Stimulated activated CD4-positive, alpha-beta T cell treated with anti-CD3 and anti-CD28 coated beads, Interleukin-15, amount 100 ng/mL, for 48 hours (primary cell): Measurements from ENCODE around the gene SRD5A3.
"Not testable (repeated sequence)": the region's sequence is repeated elsewhere in the genome, so short reads cannot be mapped to it uniquely, and the experiment has no call there.

ENCODE experiments used
- DNase-seq, 2 donors: peaks; one replicate each; pipeline ENCODE4 v3.0.0-alpha.2; 2020; ENCODE audit warnings: low read depth in 2 of 2

Gene SRD5A3

DNA sequence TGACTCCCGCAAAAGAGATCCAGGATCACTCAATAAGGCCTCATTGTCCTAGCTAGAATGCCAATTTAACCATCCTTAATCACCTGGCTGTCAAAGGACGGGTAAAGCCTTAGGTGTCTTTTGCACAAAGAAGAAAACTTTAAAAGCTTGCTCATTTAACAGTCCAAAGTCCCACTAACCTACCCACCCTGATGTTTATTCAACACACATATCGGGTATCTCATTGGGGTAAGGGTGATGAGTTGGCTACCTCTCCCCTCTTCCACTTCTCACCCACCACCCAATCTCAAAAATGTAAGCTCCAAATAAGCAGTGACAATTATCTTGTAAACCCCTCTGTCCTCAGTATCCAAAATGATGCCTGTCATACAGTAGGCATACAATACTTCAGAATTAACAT lies 988 bp upstream of the SRD5A3 start:
- no peak for DNase-seq

DNA sequence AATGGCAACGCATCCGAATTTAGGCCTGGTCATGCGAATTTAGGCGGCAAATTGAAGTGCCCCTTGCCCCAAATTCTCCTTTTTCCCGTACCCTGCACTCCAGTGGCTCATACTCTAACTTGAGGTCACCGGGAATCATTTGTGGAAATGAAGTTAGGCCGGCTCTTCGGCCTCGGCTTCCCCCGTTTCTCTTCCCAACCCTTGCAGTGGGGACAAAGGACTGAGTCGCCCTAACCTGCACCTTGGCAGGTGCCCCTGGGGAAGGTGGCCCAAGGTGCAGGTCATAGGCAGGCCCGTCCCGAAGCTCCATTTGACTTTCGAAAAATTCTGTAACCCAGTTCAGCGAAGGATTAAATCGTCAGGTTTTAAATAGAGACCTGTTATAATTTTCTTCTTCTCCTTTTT lies 811 bp downstream of the SRD5A3 start:
- no peak for DNase-seq

DNA sequence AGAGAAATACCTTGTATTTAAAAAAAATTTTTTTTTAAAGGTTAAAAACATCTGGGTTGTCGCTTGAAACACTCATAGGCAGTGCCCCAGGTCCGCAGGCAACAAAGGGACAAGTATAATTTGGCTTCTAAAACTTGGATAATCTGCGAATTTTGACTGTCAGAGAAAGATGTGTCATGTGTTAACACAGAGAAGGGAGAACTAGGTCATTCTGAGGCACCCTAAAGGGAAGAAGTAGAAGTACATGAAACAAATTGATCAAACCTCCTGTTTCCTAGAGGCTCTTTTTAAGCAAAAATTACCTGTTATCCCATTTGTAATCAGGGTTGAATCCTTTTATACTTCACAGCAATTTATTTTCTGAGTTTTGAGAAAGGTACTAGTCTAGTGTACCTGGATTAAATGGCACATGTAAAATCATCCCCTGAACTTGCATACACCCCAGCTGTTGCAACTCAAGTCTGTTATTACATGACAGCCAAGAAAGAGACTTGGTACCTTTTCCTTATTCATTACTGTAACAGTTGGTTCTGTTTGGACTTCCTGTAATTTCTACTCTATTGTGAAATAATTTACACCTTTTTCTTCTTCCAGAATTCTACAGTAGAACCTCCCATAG lies 1.7 kb downstream of the SRD5A3 start:
- DNase-seq = no peak

DNA sequence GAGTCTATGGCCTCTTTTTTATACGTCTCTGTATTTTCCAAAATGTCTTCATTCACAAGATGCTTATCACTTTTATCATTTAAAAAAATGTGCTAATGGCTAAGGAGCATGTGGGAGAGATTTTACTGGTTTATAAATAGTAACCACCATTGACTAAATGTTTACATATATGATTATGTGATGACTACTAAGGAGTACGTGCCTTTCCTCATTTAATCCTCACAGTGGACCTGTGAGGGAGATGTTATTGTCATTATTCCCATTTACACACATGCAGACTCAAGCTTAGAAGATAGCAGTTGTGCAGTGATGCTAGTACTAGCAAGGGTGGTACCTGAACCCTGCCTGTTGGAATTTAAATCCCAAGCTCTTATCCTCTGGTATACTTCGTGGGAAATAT lies 2.4 kb downstream of the SRD5A3 start:
- DNase-seq = no peak

DNA sequence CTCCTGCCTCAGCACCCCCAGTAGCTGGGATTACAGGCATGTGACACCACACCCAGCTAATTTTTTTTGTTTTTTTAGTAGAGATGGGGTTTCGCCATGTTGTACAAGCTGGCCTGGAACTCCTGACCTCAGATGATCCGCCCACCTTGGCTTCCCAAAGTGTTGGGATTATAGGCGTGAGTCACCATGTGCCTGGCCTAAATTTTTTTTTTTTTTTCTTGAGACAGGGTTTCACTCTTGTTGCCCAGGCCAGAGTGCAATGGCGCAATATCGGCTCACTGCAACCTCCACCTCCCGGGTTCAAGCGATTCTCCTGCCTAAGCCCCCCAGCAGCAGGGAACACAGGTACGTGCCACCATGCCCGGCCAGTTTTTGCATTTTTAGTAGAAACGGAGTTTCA lies 4.8 kb downstream of the SRD5A3 start:
- DNase-seq = not testable (repeated sequence)

DNA sequence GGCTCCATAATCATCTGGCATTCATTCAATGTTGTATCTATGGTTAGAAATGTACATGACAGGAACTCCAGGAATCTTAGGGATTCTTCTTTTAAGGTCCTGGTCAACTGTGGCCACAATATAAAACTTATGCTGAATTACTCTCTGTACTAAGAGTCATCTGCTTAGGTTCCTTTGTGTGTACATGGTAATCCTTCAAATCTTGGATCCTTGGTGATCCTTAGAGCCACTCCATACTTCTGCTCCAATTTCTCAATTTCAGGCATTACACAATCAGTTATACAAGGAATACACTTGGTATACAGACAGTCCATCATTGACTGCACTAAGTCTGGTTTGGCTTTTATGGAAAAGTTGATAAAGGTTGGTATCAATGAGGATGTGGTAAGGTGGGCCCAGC lies 5.8 kb downstream of the SRD5A3 start:
- no peak for DNase-seq

DNA sequence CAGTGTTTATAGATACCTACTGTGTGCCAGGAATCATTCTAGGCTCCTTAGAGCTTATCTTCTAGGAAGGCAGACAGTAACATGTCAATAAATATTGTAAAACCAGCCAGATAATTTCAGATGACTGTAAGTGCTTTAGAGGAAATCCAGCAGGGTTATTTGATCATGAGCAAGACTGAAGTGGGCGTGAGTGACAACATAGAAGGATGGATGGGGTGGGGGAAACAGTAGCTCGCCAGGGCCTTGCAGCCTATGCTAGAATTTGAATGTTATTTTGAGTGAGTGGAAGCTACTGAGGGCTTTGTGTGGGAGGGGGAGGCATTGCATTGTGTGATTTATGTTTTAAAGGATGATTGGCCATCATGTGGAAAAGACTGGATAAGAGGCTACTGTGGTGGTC lies 6.7 kb downstream of the SRD5A3 start:
- no peak for DNase-seq

DNA sequence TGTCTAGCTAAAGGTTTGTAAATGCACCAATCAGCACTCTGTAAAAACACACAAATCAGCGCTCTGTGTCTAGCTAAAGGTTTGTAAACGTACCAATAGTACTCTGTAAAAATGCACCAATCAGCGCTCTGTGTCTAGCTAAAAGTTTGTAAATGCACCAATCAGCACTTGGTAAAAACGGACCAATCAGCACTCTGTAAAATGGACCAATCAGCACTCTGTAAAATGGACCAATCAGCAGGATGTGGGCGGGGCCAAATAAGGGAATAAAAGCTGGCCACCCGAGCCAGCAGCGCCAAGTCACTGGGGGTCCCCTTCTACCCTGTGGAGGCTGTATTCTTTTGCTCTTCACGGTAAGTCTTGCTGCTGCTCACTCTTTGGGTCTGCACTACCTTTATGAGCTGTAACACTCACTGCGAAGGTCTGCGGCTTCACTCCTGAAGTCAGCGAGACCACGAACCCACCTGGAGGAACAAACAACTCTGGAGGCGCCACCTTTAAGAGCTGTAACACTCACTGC lies 7.2 kb downstream of the SRD5A3 start:
- DNase-seq = not testable (repeated sequence)

DNA sequence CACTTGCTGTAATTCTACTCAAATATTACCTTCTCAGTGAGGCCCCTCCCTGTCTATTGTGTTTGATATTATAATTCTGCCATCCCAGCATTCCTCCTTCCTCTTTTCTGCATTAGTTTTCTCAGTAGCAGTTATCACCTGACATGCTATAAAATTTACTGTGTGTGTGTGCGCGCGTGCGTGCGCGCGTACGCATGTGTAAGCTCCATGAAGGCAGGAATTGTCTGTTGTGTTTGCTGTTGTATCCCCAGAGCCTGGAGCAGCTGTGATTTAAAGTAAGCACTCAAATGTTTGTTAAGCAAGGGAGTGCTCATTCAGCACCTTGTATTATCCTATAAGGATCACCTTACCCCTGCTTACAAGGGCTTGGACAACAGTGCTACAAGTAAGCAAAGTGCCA lies 8.6 kb downstream of the SRD5A3 start:
- no peak for DNase-seq

DNA sequence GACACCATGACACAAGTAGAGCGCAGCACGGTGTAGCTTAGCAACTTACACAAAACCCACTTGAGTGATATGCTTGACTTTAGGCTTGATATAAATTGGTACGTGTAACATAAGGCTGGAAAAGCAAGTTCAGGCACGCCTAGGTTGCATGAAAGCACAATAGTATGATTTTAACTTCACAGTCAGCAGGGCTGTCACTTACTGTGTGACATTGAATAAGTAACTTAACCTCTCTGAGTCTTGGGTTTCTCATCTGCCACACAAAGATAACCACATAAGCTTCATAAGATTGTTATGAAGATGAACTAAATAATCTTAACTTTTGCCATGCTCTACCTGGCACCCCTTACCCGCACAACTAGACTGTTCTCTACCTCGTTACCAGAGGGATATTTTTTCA lies 9.5 kb downstream of the SRD5A3 start:
- no peak for DNase-seq

DNA sequence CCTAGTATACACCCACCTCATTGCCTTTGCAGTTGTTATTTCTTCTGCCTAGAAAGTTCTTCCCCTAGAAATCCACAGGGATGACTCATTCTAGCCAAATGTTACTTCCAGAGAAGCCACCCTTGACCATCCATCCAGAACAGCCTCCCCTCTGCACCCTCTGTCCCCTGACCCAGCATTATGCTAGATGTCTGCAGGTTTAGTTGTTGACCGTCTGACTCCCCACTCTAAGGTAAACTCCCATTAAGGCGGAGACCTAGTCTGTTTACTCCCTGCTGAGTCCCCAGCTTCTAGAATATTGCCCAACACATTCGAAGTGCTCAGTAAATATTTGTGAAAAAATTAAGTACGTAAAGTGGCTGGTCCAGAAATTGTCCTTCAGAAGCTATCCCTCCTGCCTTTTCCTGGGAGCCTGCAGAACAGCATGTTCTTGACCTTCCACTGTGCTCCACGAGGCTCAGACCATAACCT lies 11.0 kb downstream of the SRD5A3 start:
- DNase-seq = no peak

DNA sequence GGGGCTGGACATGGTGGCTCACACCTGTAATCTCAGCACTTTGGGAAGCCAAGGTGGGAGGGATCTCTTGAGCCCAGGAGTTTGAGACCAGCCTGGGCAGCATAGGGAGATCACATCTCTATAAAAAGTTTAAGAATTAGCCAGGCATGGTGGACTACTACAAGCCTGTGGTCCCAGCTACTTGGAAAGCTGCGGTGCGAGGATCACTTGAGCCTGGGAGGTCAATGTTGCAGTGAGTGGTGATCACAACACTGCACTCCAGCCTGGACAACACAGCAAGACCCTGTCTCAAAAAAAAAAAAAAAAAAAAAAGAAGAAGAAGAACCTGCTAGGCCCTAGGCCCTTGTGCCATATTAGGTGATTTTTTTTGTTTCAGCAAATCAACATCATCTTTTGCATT lies 12.2 kb downstream of the SRD5A3 start:
- no peak for DNase-seq

DNA sequence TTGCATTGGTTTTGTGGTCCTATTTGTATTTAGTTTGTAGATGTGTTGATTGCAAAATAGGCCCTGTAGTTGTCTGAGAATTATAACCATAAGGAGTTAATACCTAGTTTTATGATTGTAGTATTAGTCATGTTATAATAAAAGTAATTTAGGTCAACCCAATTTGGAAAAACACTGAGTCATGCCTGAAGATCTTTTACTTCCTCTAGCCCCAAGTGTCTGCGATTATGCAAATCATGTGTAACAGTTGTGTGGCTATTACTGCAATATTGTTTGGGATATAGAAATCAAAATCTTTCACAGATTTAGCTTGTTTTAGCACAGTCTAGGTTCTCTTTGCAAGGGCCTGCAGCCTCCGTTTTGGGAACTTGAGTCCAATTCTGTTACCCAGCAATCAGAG lies 12.6 kb downstream of the SRD5A3 start:
- no peak for DNase-seq

DNA sequence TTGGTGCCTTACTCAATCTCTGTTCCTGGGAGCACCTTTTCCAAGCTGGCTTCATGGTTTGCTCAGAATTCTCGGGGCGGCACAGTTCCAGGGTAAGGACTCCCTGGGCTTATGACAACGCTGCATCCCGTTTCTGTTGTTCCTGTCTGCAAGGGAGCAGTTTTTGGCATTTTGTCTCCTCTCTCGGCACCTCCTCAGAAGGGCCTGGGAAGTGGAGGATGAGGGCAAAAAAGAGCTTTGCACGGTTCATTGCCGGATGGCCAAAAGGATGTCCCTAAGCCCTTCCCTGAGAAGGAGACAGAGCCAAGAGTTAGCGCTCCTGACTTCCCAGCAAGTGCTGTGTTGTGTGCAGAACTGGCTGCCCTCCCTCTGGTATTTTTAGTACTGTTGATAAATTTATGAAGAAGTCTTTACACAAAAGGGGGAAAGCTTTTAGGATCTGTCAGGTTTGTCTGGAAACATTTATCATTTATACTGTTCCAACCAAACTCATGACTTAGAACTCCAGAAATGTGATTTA lies 13.4 kb downstream of the SRD5A3 start:
- no peak for DNase-seq

DNA sequence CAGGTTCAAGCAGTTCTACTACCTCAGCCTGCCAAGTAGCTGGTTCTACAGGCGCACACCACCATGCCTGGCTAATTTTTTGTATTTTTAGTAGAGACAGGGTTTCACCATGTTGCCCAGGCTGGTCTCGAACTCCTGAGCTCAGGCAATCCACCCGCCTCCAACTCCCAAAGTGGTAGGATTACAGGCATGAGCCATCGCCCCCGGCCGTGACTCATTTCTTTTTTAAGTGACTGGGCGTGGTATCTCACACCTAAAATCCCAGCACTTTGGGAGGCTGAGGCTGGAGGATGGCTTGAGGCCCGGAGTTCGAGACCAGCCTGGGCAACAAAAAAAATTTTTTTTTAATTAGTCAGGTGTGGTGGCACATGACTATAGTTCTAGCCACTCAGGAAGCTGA lies 16.9 kb downstream of the SRD5A3 start:
- DNase-seq = not testable (repeated sequence)

DNA sequence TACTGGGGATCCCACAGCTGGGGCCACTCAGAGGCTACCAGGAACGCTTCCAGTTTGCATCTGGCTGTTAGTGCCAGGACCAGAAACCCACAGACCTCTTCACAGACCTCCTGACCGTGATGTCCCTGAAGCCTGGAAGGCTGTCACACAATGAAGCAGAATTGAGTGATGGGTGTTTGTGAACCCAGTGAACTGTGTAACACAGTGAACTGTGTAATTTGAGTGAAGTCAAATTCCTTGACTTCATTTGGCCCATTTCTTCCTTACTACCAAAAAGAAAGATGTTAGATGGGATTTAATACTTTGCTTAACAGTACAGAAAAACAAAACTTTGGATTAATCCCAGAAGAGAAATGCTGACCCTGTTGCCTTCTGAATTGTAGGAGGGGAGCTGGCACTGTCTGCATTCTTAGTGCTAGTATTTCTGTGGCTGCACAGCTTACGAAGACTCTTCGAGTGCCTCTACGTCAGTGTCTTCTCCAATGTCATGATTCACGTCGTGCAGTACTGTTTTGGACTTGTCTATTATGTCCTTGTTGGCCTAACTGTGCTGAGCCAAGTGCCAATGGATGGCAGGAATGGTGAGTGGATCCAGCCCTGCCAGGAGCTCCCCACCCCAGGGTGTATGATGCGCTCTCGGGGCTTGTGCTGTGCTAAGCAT lies 17.8 kb downstream of the SRD5A3 start:
- DNase-seq = no peak

DNA sequence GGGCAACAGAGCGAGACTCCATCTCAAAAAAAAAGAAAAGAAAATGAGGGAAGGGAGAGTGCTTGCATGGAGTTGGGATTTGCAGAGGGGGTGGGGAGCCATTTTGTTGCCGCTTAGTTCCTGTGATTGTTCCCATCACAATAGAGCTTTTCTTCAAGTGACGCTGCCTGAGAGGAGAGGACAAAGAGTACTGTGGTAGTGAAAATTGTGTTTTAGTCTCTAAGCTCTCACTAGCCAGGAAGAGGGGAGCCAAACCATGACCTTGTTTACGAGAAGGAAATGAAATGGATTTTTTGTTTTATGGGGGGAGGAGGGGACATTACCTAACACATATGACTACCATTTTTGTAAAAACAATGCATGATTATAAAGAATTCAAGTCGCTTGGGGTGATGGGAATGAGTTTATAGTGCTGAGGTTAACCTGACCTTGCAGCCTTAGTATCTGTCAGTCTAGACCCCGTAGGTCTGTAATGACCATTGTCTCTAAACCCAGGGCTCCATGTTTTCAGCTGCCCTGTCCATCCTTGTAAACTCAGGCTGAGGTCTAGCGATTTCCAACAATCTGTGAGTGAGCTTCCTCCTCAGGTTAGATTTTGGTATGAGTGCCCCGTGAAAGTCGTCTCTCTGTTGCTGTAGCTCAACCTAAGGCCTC lies 18.8 kb downstream of the SRD5A3 start:
- no peak for DNase-seq

DNA sequence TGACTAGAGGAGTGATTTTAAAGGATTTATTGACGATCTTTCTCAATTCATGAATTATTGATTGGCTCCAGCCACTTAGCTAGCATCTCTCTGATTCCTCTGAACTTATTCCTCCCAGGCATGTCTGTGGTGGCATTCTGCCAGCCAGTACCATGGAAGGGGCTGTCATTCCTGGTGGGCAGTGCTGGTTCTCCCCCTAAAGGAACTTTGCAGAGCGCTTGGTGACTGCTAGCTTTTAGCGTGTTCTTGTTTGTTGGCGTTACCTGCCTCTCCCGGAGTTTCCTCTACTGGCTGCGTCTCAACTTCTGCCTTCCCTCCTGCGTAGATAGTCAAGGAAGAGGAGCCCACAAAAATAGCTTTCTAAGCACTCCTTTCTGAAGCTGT lies 19.3 kb downstream of the SRD5A3 start:
- DNase-seq = no peak

DNA sequence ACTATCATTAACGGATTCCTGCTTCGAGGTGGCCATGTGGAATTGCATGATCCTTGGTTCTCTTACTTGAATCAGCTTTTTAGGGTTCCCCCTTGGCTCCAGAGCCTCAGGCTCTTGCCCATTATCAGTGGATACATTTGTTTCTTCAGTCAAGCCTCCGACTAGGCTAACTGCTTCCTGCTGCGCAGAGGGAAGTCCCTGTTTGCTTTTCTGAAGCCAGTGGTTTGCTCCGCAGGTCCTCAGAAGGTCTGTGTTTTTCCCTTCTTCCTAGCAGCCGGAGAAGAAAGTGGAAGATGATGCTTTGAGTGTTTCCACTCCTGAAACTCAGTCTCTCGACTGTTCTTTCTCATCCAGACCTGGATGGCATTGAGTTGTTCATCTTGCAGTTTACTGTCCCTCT lies 20.6 kb downstream of the SRD5A3 start:
- no peak for DNase-seq

DNA sequence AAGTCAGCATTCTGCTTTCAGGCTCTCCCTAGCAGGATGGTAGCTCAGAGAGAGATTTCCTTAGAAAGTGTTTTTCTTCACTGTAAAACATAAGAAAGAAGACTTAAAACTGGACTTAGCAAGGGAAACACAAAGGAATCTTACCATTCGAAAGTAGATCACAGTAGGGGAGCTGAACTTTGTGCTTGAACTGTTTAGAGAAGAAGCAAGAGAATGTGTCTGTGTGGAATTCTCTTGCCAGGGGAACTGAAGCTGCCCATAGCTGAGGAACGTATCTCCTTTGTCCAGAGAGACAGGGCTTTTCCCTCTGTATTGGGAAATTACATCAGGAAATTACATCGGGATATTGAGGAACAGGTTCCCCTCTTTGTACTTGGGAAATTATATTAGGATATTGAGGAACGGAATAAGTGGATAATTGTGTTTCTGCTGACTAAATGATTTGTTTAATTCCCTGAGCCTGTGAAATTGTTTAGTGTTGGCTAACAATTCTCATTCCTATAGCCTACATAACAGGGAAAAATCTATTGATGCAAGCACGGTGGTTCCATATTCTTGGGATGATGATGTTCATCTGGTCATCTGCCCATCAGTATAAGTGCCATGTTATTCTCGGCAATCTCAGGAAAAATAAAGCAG lies 21.2 kb downstream of the SRD5A3 start:
- no peak for DNase-seq

DNA sequence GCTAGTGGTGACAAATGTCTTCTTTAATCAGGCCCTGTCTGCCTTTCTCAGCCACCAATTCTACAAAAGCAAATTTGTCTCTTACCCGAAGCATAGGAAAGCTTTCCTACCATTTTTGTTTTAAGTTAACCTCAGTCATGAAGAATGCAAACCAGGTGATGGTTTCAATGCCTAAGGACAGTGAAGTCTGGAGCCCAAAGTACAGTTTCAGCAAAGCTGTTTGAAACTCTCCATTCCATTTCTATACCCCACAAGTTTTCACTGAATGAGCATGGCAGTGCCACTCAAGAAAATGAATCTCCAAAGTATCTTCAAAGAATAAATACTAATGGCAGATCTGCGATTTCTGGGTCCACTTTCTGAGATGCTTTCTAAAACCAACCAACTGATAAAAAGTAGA lies 23.9 kb downstream of the SRD5A3 start:
- no peak for DNase-seq

DNA sequence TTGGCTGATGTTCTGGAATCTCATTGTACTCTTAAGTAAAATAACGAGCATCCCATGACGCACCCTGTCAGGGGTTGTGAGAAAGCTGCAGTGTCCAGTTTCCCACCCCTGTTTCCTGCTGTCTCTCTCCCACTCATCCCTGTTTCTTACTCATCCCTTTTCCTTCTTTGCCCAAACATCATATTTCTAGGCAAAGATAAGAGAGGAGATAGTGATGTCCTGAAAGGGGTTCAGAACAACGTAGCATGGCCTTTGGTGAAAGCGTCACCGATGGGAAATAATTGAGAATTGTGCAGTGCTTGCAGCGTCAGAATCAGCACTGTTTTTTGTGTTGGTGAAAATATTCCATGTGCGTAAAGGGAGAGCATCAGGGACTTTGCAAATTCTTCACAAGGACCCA lies 26.2 kb downstream of the SRD5A3 start:
- no peak for DNase-seq
